DMS53 (cell line): ENCODE results near the gene ALKBH1.
"Not testable (repeated sequence)": the region's sequence is repeated elsewhere in the genome, so short reads cannot be mapped to it uniquely, and the experiment has no call there.

Experiments
- DNase-seq: peaks from one replicate; lab custom pipeline; 2025; lab: John Stamatoyannopoulos, UW

Gene ALKBH1, protein sequence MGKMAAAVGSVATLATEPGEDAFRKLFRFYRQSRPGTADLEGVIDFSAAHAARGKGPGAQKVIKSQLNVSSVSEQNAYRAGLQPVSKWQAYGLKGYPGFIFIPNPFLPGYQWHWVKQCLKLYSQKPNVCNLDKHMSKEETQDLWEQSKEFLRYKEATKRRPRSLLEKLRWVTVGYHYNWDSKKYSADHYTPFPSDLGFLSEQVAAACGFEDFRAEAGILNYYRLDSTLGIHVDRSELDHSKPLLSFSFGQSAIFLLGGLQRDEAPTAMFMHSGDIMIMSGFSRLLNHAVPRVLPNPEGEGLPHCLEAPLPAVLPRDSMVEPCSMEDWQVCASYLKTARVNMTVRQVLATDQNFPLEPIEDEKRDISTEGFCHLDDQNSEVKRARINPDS

DNA sequence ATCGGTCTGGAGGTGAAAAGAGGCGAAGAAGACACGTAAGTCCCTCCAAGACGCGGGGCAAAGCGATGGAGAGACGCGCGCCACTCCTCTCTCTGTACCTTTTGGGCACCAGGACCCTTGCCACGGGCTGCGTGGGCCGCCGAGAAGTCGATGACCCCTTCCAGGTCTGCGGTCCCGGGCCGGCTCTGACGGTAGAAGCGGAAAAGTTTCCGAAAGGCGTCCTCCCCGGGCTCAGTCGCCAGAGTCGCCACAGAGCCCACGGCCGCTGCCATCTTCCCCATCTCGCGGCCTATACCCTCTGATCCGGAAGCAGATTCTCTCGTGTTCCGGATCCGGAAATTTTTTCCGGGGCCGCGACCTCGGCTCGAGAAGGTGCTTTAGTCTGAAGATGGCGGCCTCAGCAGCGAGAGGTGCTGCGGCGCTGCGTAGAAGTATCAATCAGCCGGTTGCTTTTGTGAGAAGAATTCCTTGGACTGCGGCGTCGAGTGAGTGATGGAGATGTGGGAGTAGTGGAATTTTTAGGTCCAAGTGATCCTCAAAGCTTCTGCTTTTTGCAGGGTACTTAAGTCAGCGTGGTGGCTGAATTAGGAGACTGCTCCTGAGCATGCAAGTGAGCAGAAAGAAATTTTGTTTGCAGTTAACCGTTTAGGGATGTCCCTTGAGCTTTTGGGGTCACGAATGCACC is at the start of gene ALKBH1, which contains the start of gene SLIRP:
Gene ALKBH1, minus strand, starts transcription at position 300 of the 685 bp plus-strand sequence. Its CDS starts 19 bp downstream, at position 281.
Gene SLIRP, plus strand, starts transcription at position 380 of the 685 bp plus-strand sequence. Its CDS starts 9 bp downstream, at position 389.
- DNase-seq = peak; percentile 89

DNA sequence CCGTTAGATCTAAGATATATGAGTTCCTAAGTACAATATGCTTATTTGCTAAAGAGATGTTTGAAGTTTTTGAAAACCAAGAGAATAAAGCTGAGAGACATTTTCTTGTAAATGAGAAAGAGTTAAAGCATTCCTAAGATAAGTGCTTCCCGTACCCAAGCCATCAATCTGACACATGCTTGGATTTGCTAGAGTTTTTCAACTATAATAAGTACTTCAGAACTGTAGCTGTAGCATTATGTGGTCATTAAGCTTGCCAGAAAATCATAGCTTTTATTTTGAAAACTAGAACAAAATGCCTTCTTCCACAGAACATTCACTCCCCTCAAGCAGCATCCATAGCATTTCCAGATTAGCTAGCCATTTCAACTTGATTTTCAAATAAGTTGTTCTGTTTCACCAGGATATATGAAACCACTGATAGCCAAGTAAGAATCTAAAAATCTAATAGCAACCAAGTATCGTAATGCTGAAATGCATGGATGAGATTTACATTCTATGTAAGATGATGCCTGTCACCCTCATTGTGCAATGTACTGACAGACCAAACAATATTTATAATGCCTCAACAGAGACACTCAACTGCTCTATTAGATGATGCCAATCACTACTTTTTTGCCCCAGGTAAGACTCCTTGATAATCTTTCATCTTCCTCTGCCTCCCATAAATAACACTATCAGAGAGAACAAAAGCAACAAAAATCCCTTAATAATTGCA is 45.1 kb upstream of the ALKBH1 start:
- no peak for DNase-seq

DNA sequence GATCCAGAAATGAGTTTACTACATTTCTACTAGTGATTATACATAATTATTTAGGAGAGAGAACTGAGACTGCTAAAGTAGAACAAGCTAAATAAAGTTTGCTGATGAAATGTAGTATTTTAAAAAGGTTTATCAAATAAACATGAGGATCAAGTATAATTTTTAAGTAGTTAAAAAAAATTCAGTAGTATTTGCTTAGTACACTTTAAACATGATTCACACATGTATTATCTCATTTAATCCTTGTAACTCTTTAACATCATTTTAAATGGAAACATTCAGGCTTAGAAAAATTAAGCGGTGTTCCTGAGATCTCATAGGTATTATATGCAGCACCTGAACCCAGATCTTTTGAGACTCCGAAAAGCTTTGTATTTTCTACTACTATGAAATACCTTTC is 44.4 kb upstream of the ALKBH1 start:
- no peak for DNase-seq

DNA sequence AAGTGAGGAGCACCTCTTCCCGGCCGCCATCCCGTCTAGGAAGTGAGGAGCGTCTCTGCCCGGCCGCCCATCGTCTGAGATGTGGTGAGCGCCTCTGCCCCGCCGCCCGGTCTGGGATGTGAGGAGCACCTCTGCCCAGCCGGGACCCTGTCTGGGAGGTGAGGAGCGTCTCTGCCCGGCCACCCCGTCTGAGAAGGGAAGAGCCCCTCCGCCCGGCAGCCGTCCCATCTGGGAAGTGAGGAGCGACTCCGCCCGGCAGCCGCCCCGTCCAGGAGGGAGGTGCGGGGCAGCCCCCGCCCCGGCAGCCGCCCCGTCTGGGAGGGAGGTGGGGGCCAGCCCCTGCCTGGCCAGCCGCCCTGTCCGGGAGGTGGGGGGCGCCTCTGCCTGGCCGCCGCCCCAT is 39.6 kb upstream of the ALKBH1 start:
- DNase-seq = not testable (repeated sequence)

DNA sequence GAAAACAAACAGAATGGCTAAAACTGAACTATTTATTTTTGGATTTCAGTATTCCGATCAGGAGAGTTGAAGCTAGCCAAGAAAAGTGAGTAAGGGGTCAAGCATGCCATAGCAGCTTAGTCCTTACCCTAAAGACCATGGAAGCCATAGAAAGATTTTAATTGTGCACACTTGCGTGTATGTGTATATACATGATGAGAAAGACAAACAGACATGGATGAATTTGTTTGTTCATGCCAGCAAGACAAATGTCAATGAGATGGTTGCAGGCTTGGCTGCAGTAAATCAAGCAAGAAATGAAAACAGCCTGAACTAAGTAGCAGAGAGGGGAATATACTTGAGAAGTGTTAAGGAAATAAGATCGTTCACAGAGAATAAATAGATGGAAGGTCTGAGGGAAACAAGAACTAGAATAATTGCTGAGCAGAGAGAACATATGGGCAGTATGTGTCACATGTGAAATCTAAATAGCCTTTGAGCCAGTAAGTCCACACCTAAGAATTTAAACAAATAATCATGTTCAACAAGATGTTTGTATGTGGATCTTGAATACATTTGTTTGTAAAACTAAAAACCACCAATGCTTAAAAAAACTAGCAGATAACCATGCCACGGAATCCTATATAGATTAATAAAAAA is 38.4 kb upstream of the ALKBH1 start:
- DNase-seq = peak; percentile 80

DNA sequence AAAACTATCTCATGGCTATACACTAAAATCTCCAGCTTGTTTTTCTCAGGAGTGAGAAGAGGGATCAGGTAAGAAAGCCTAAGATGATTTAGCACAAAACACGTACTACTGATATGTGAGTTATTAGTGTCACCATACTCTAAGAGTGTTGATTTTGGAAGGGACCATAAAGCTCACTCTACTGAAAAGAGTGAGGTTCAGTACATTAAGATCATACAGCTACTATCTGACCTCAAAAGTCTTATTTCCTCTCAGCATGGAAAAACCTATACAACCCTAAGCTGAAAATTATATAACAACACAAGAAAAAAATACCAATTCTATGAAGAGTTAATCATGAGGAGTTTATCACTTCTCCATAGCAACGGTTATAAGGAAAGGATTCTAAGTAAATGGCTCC is 33.6 kb upstream of the ALKBH1 start:
- DNase-seq = no peak

DNA sequence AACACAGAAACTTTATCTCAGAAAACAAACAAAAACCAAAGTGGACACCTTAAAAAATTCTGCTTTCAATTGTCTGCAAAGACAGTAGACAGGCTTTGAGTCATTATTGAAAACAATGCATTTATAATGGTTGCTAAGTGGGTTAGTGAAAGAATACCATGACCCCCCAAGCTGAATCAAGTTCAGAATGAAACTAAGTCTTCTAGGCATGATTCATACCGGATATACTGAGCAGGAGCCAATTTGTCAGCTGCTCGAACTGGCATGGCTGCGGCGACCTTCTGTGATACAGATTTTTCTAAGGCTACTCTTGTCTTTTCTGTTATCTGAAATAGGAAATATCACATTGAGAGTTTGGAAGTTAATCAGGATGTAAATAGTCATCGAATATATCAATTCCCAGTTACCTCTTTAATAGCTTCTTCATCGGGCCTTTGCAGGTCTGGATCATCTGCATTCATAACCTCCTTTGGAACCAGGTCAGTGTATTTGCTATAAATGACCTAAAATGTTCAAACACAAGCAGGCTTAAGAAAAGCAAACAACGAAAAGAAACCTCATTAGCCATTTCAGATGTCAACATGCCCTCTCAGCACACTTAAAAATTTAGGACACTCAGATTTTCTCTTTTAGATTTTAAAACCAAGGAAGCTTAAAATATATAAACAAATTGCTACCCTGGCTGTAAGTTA is 30.9 kb upstream of the ALKBH1 start:
- DNase-seq = no peak

DNA sequence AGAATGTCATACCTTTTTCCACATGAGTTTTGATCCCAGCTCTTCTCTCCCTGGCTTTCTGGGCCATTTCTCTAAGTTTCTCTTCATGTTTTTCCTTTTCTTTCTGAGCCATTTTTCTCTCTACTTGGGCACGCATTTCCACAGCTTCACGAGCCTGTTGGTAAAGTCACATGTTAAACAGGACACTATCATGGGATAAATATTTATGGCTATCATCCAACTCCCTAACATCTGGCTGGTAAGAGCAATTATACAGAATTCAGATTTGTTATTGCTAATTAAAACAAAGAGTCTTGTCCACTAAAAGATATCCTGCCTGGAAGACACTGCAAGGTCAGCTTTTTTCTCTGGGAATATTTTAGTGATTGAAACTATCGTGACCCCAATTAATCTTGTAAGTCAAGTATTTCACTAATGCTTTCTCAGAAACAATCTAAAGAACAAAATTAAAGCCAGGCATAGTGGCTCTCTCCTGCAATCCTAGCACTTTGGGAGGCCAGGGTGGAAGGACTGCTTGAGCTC is 23.2 kb upstream of the ALKBH1 start:
- no peak for DNase-seq

DNA sequence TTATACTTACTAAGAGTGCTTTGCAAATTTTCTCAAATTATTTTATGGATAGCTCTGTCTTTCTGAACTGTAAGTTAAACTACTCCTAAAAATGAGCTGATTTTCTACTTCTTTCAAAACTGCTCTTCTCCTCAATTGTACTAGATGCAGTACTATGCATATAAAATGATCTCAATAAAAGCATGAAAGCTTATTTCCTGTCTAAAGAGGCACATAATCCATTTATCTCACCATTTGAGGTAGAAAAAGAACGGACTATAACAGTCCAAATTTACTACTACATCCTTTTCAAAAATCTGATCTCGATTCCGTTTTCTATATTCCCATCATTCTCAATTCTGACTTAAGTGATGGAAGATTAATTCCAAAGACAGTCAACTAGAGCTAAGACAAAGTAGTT is 14.5 kb upstream of the ALKBH1 start:
- no peak for DNase-seq

DNA sequence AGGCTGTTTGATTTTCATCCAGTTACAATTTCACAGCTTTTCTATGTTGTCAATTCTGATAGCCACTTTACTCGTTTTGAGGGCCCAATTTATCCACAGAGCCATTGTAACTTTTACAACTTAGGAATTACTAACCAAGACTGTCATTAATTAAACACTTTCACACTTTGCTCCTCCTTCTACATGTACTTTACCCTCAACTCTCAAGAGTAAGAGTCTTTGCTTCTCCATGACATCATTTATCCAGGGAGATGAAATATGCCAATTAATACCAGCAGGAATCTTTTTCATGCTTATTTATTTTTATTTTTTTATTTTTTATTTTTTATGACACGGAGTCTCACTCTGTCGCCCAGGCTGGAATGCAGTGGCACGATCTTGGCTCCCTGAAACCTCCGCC is 13.6 kb upstream of the ALKBH1 start:
- no peak for DNase-seq

DNA sequence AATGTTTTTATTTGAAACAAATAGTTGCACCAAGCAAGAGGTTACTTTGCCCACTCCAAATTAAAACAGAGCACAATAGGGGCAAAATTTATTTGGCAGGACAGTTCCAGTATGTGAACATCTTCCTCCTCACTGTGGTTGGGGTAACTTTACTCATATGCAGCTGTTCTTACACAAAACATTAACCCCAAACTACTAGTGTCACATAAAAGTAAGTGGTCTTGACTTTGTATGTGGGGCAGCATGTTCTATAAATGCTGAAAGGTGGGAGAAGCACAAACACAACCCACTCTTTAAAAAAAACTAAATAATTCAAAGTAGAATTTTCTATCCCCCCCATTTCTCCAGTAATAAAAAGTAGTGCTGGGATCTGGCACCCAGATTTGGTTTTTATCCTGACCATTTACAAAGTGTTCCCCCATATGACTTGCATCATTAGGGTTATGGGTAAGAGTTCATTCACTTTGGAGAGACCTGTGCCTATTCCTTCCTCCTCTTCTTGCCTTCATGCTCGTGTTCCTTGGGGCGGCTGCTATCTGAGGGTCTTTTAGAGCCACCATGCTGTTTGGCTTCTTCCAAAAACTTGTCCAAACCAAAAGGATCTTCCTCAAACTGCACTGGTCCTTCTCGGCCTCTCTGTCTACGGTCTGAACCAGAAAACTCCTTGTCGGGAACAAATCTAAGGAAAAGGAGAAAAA is 9.9 kb upstream of the ALKBH1 start:
- no peak for DNase-seq

DNA sequence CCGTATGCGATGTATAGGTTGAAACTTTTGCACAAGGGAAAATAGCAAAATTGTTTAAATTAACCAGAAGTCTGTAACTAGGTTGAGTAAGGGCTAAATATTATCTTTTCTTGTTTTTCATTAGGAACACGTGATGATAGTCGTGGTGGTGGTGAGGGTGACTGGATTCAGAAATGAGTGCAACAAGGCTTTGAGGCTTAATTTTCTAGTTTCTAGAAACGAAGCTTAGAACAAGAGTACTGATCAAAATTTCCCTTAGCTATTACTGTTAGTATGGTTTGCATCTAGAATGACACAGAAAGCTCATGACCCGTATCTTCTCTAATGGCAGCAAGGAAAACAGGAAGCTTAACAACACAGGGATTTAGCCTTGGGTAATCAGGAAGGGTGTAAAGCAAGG is 7.1 kb upstream of the ALKBH1 start:
- DNase-seq = no peak

DNA sequence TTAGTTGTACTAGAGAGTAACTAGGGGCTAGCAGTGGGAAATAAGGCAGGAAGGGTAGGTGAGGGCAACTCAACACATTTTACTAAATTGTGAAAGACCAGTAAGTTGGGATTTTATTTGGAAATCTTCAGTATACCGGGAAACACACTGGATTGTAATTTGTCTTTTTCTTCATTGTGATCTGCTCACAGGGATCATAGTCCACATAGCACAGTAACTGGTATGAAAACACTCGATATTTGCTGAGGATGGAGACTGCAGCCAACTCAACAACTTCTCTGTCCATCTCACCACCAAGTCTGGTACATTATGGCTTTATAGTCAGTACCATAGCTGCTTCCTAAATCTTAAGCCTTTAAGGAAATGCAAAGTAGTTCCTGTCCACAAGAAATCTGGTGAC is 2.5 kb upstream of the ALKBH1 start:
- no peak for DNase-seq

DNA sequence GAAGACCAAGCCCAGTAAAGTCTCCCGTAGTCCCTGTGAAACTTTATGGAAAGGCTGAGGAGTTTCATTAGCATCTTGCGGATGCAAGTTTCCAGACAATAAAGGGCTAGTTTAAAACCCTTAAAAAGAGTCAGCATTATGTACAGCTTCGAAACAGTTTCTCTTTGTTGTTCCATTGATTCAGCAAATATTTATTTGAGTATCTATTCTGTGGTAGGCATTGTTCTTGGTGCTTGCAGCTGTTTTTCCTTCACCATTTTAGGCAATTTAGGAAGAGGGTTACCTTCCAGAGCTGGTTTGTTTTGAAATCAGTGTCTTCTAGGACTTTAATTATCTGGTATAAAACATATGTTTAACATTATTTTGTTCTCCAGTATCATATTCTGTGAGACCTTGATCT is 1.6 kb upstream of the ALKBH1 start:
- no peak for DNase-seq

DNA sequence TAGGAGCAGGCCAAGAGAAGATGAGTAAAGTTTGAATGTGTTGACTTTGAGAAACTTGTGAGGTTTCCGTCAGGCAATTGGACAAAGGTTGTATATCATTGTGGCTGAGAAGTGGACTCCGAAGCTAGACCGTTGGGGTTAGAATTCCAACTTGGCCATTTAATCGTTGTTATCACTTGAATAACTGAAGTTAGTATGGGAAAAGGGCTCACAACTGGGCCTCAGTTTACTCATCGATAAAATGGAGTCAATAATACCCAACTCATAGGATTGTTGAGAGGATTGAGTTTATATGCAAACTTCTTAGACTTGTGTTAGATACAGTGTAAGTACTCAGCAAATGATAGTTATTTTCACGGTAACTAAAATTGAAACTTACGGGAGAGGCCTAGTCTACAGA is 926 bp upstream of the ALKBH1 start:
- no peak for DNase-seq

DNA sequence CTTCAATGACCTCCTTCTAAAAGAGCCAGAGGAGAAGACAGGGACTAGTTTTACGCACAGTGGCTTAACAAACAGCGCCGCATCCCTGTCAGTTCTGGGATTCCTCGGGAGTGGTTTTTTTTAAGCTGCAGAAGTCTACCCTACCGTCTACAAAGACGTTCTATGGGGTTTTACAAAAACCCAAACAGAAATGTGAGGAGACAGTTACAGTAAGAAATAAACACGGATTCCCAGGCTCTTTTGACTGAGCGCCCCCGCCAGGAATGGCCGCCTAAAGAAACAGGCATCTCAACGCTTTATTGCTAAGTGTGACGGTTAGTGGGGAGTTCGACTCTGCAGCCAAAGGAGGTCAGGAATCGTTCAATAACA is 484 bp downstream of the ALKBH1 start:
- DNase-seq = peak; percentile 50

DNA sequence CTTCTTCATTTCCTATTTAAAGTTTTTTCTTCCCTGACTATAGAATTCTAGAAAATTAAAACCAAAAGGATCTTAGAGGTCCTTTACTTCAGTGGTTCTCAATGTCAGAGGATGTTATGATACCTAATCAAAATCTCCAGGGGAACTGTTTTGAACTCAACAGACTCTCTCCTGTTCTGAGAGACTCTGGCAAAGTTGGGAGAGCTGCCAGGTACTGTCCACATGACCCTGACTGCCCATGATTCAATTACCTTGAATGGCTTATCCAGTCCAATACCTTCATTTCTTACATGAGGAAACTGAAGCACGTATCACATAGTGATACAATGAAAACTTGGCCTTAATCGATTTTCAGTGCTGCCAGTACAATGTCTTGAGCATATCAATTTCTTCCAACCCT is 16.6 kb downstream of the ALKBH1 start:
- no peak for DNase-seq

DNA sequence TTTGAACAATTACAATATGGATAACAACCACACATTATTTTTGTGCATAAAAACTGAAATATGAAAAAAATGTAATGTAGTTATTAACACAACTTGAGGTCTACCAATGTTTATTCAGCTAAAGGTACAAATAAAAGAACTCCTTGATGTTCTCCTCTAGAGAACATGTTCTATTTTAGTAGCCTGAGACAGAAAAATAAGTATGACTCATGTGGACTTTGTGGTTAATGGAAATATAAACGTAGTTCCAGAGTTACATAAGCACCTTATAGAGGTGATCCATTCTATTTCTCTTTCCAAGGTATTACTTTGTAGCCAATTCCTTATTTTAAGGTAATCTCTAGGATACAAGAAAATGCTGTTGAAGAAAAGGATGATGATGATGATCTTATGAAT is 25.7 kb downstream of the ALKBH1 start:
- peak; percentile 49 for DNase-seq

DNA sequence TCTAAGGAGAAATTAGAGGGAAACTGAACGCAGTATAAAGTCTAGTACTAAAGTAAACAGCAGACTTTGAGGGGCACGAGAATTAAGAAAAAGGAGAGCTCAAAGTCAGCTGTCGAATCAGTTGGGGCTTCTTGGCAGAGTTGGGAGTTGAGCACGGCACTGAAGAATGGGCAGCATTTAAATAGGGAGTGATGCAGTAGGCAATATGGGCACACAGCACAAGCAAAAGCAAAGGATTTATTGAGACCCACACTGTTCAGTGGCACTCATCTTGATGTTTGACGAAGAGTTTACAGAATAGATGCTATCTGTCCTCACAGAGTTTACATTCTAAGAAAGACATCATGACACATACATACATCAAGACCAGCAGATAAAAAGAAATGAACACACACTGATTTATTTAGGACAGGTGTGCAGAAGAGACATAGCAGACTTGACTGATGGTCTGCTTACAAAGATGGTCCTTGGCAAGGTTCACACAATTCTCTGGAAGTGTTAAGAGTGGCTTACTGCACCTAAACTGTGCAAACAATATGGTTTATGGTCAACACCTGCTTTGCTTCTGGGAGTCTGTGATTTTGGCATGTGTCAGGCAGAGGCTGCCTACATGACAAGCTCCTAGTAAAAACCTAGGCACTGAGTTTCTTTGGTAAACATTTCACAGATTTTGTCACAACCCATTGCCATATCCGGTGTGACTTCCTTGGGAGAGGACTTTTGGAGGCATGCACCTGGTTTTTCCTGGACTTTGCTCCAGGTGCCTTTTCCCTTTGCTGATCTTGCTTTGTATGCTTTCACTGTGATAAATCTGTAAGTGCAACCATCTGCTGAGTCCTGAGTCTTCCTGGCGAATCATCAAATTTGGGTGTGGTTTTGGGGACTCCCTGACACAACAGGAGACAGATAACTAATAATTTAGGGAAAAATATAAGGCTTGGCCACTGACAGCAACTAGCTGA is 26.3 kb downstream of the ALKBH1 start:
- peak; percentile 66 for DNase-seq

DNA sequence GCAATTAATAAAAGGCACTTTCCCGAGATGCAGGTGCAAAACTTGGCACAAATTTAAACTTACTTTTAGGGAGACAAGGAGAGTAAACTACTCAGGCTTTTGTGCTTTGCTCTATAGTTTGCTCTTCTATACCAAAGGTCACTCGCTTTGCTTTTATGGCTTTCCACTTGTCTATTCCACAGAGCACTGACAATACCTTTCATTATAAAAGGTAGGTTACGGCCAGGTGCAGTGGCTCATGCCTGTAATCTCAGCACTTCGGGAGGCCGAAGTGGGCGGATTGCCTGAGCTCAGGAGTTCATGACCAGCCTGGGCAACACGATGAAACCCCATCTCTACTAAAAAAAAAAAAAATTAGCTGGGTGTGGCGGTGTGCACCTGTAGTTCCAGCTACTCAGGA is 32.9 kb downstream of the ALKBH1 start:
- no peak for DNase-seq
